ENCODE measurements around the gene ZBED5.

Gene ZBED5

GRCh38 chr11:10878408-10879214 is 20.8 kb upstream of the ZBED5 start:
- no peak for DNase-seq

- no peak for DNase-seq
Measured at GRCh38 chr11:10876158-10876557, 18.3 kb upstream of the ZBED5 start.

- DNase-seq: no peak
Measured at GRCh38 chr11:10875430-10876021, 17.7 kb upstream of the ZBED5 start.

- no peak for DNase-seq
Measured at GRCh38 chr11:10872097-10872496, 14.2 kb upstream of the ZBED5 start.

- DNase-seq: no peak
Measured at GRCh38 chr11:10868352-10868751, 10.5 kb upstream of the ZBED5 start.

- DNase-seq: no peak
Measured at GRCh38 chr11:10866893-10867331, 9.1 kb upstream of the ZBED5 start.

- no peak for DNase-seq
Measured at GRCh38 chr11:10865837-10866270, 8.0 kb upstream of the ZBED5 start.

- no peak for DNase-seq
Measured at GRCh38 chr11:10864688-10865087, 6.8 kb upstream of the ZBED5 start.

GRCh38 chr11:10862446-10862845 is 4.6 kb upstream of the ZBED5 start:
- no peak for DNase-seq

GRCh38 chr11:10861799-10862198 is 3.9 kb upstream of the ZBED5 start:
- DNase-seq: no peak

GRCh38 chr11:10861047-10861446 is 3.2 kb upstream of the ZBED5 start:
- no peak for DNase-seq

- DNase-seq: peak in 54 of 58 donors; percentile 4 to 88 (median 72)
Measured at GRCh38 chr11:10858439-10859325, 829 bp upstream of the ZBED5 start.

GRCh38 chr11:10857459-10857708 is 469 bp downstream of the ZBED5 start:
- DNase-seq: peak in 12 of 58 donors; percentile 11 to 68 (median 54)

- peak in 10 of 58 donors; percentile 26 to 68 (median 42) for DNase-seq
Measured at GRCh38 chr11:10856689-10857458, 979 bp downstream of the ZBED5 start.

GRCh38 chr11:10855295-10855694 is 2.6 kb downstream of the ZBED5 start:
- DNase-seq: no peak

- no peak for DNase-seq
Measured at GRCh38 chr11:10847960-10848860, 9.6 kb downstream of the ZBED5 start.

GRCh38 chr11:10846660-10847059 is 11.2 kb downstream of the ZBED5 start:
- no peak for DNase-seq

GRCh38 chr11:10845589-10845988 is 12.3 kb downstream of the ZBED5 start:
- no peak for DNase-seq

- DNase-seq: no peak
Measured at GRCh38 chr11:10844796-10845195, 13.1 kb downstream of the ZBED5 start.

GRCh38 chr11:10844356-10844755 is 13.5 kb downstream of the ZBED5 start:
- DNase-seq: peak in 1 of 58 donors; percentile 15

Data from anterior cingulate cortex (tissue), 58 donors.